SK-N-SH (cell line): ENCODE measurements around the gene PGS1.

ENCODE experiments used
- CTCF ChIP-seq: fragments of 200-600 bp; sonication (generic); IDR thresholded peaks from 2 replicates; pipeline ENCODE4 v1.6.1; 2017; ENCODE audit warnings: antibody characterized with exemption, mild to moderate bottlenecking, moderate library complexity
- TF ChIP-seq, protein P1 (sequence below): IDR thresholded peaks from 2 replicates; pipeline ENCODE4 v1.4.0; 2012; ENCODE audit warnings: low read depth, borderline replicate concordance

DNA sequence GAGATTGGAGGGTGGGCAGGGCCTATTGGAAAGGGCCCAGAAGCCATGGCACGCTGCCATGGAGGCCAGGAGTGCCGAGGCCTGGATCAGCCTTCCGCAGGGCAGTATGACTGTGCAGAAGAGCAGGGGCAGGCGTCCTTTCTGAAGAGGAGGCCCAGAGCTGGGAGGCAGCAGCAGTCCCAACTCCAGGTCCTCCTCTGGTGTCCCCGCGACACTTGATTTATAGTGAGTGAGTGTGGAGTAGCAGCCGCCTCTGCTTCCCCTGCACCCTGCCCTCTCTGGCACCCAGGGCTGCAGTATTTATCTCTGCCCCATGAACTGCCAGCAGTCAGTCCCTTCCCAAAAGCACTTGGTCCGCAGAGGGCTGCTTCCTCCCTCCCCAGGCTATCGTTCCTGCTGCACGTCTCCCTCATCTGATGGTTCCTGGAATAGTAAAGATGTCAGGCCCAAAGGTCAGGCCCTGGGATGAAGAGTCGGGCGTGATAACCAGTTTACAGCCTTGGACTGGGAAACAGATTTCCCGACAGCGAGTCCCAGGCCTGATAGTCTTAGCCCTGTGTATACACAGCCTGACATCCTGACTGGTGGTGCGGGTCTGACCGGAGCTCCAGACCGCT, 32.9 kb downstream of the PGS1 start:
- TF ChIP-seq CTCF, result no peak
- TF ChIP-seq, protein P1, sequence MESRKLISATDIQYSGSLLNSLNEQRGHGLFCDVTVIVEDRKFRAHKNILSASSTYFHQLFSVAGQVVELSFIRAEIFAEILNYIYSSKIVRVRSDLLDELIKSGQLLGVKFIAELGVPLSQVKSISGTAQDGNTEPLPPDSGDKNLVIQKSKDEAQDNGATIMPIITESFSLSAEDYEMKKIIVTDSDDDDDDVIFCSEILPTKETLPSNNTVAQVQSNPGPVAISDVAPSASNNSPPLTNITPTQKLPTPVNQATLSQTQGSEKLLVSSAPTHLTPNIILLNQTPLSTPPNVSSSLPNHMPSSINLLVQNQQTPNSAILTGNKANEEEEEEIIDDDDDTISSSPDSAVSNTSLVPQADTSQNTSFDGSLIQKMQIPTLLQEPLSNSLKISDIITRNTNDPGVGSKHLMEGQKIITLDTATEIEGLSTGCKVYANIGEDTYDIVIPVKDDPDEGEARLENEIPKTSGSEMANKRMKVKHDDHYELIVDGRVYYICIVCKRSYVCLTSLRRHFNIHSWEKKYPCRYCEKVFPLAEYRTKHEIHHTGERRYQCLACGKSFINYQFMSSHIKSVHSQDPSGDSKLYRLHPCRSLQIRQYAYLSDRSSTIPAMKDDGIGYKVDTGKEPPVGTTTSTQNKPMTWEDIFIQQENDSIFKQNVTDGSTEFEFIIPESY, result no peak
